HepG2 (cell line): Measurements from ENCODE around the gene PRRC2A. TPM values are rescaled to one million over a fixed set of nuclear protein-coding genes. Genes with fewer than 3 reads are reported as not detected.

ENCODE experiments used
- ATAC-seq: fragments of 200-7000 bp; cut with Tn5 transposase; 3 replicates; pipeline ENCODE4 v1.9.1; 2020; ENCODE audit warnings: mild to moderate bottlenecking, moderate library complexity
- BruUV-seq: library from RNA; stranded (reverse); fragments of 400-500 nt; replicated peaks from 2 replicates; lab custom pipeline; 2021; lab: Mats Ljungman, UMichigan
- CTCF ChIA-PET: fragments of 300-600 bp; formaldehyde crosslinking; extraction: SDS; loops from one replicate; lab custom pipeline; 2021; ENCODE audit warnings: low total read pairs, inconsistent platforms, low intra/inter-chr PET ratio; lab: Yijun Ruan, JAX
- POLR2A ChIA-PET: fragments of 350-600 bp; sonication (Branson Sonifier 250); formaldehyde crosslinking; loops from one replicate; lab custom pipeline; 2020; ENCODE audit warnings: antibody characterized with exemption, inconsistent platforms; lab: Yijun Ruan, JAX
- DNase-seq: peaks from one replicate; pipeline ENCODE4 v3.0.0-alpha.2; 2015; ENCODE audit warnings: low spot score
- FAIRE-seq: peaks from 3 replicates; lab custom pipeline; 2011; peaks lifted over from hg19 to GRCh38; lab: Jason Lieb, UNC
- H2AFZ ChIP-seq: one replicate; pipeline ENCODE4 v1.6.1; 2011; ENCODE audit warnings: low read length, inconsistent platforms
- H3K27ac ChIP-seq: fragments of 300-600 bp; 3 replicates; pipeline ENCODE4 v1.8.0; 2011; ENCODE audit warnings: mixed run types, mild to moderate bottlenecking, mixed read lengths, low read length, inconsistent platforms; ENCODE audit not compliant: insufficient read depth; ENCODE audit errors: extremely low read length
- H3K27me3 ChIP-seq, 2 experiments: fragments of 200-600 bp in 1 of 2; 2 replicates in 1 of 2; 3 replicates in 1 of 2; pipeline versions ENCODE4 v1.6.0 to v1.8.0; 2011; ENCODE audit warnings: low read length in 2 of 2, mild to moderate bottlenecking in 2 of 2, moderate library complexity in 2 of 2, inconsistent platforms in 1 of 2; ENCODE audit not compliant: insufficient read depth in 2 of 2, control insufficient read depth in 1 of 2
- H3K36me3 ChIP-seq, 2 experiments: fragments of 200-600 bp in 1 of 2; replicated peaks in 1 of 2; 2 replicates in 1 of 2; 3 replicates in 1 of 2; pipeline versions ENCODE4 v1.5.1 to v1.8.0; 2011; ENCODE audit warnings: low read length in 2 of 2, inconsistent platforms in 1 of 2; ENCODE audit not compliant: insufficient read depth in 2 of 2, control insufficient read depth in 1 of 2
- H3K4me1 ChIP-seq: 2 replicates; pipeline ENCODE4 v1.5.1; 2012; ENCODE audit warnings: low read length, inconsistent platforms; ENCODE audit not compliant: insufficient read depth
- H3K4me2 ChIP-seq: 2 replicates; pipeline ENCODE4 v1.6.0; 2011; ENCODE audit warnings: low read depth, low read length, inconsistent platforms
- H3K4me3 ChIP-seq, 3 experiments: fragments of 200-600 bp in 1 of 3; sonication (generic), shearing (Covaris generic) in 1 of 3; replicated peaks in 1 of 3; 2 replicates each; pipeline ENCODE4 v1.5.1; 2011 to 2016; ENCODE audit warnings: low read length in 3 of 3, inconsistent platforms in 2 of 3, low read depth in 2 of 3, mild to moderate bottlenecking in 2 of 3, control low read depth in 1 of 3, mixed read lengths in 1 of 3; ENCODE audit not compliant: insufficient read depth in 1 of 3
- H3K79me2 ChIP-seq: one replicate; pipeline ENCODE4 v1.6.1; 2011; ENCODE audit warnings: low read length, inconsistent platforms; ENCODE audit not compliant: insufficient read depth
- H3K9ac ChIP-seq: 2 replicates; pipeline ENCODE4 v1.6.0; 2011; ENCODE audit warnings: mild to moderate bottlenecking, low read depth, low read length, inconsistent platforms; ENCODE audit not compliant: insufficient read depth
- H3K9me3 ChIP-seq: 2 replicates; pipeline ENCODE4 v1.5.1; 2012; ENCODE audit warnings: mild to moderate bottlenecking, low read length
- H4K20me1 ChIP-seq: 2 replicates; pipeline ENCODE4 v1.6.0; 2011; ENCODE audit warnings: inconsistent platforms, mild to moderate bottlenecking, low read length, moderate library complexity; ENCODE audit not compliant: insufficient read depth
- HNF4G ChIP-seq, 2 experiments: sonication (generic) in 1 of 2; formaldehyde crosslinking in 1 of 2; IDR thresholded peaks; 2 replicates each; pipeline versions ENCODE4 v1.4.0 to v1.6.1; 2011 to 2020; ENCODE audit warnings: borderline replicate concordance in 2 of 2, low read depth in 2 of 2, mild to moderate bottlenecking in 2 of 2, low read length in 1 of 2, missing genetic modification reagents in 1 of 2, moderate library complexity in 1 of 2
- MAFF ChIP-seq: IDR thresholded peaks from 2 replicates; pipeline ENCODE4 v1.6.1; 2011; ENCODE audit warnings: low read depth, low read length, improper control_type of control experiment
- MXD4 ChIP-seq: IDR thresholded peaks from 2 replicates; pipeline ENCODE4 v1.6.1; 2016; ENCODE audit warnings: mild to moderate bottlenecking, missing biosample characterization, missing genetic modification reagents
- SALL1 ChIP-seq: sonication (generic); formaldehyde crosslinking; IDR thresholded peaks from 2 replicates; pipeline ENCODE4 v1.8.0; 2022; ENCODE audit warnings: mild to moderate bottlenecking, missing genetic modification reagents
- SNAI1 ChIP-seq: sonication (generic); formaldehyde crosslinking; IDR thresholded peaks from 2 replicates; pipeline ENCODE4 v1.5.0; 2020; ENCODE audit warnings: mild to moderate bottlenecking, missing genetic modification reagents, borderline replicate concordance
- ZBTB7A ChIP-seq: sonication (generic); formaldehyde crosslinking; IDR thresholded peaks from 2 replicates; pipeline ENCODE4 v1.8.0; 2022; ENCODE audit warnings: mild to moderate bottlenecking, missing genetic modification reagents
- ZNF12 ChIP-seq: sonication (generic); formaldehyde crosslinking; IDR thresholded peaks from 2 replicates; pipeline ENCODE4 v1.5.0; 2020; ENCODE audit warnings: missing genetic modification reagents
- ZNF367 ChIP-seq: sonication (generic); formaldehyde crosslinking; IDR thresholded peaks from 2 replicates; pipeline ENCODE4 v1.4.0; 2020; ENCODE audit warnings: missing genetic modification reagents, borderline replicate concordance
- ZNF839 ChIP-seq: sonication (generic); formaldehyde crosslinking; IDR thresholded peaks from 2 replicates; pipeline ENCODE4 v1.4.0; 2020; ENCODE audit warnings: missing genetic modification reagents, mild to moderate bottlenecking, borderline replicate concordance
- WGBS: methylation state at CpG from one replicate; pipeline ENCODE4 v1.1.6; 2017; ENCODE audit warnings: low lambda C conversion rate; 5-methylcytosine and 5-hydroxymethylcytosine counted together
- in situ Hi-C: cut with HindIII; loops from 2 replicates; pipeline ENCODE4 v1.10.0; 2017; ENCODE audit warnings: low pct_unique_long_range_greater_than_20kb; ENCODE audit not compliant: extremely low pct_ligation_motif_present
- intact Hi-C: fragments of 100-400 bp; cut with micrococcal nuclease; formaldehyde crosslinking; loops from one replicate; pipeline ENCODE4 v1.10.0; 2022; ENCODE audit not compliant: unreplicated experiment
- polyA plus RNA-seq, 8 experiments: library from polyadenylated mRNA; depleted of rRNA in 3 of 8; stranded (reverse) in 7 of 8; unstranded in 1 of 8; fragments of >200 nt; fragmentation: Illumina TruSeq in 4 of 8; extraction: Trizol in 4 of 8; gene quantifications; 2 replicates each; pipeline versions ENCODE4 v1.2.1 to v1.2.3, GENCODE V29; 2011 to 2016; ENCODE audit warnings: low read depth in 4 of 8, missing spikeins in 1 of 8, mixed read lengths in 1 of 8; ENCODE audit not compliant: insufficient read depth in 1 of 8
- total RNA-seq, 5 experiments: library from RNA; depleted of rRNA; stranded (reverse); fragments of >200 nt; fragmentation: Illumina TruSeq; extraction: Trizol; gene quantifications; 2 replicates each; pipeline ENCODE4 v1.2.3, GENCODE V29; 2016; ENCODE audit warnings: low read depth in 1 of 5

The PRRC2A gene
- total and polyA plus RNA-seq, 2 of the 13 experiments (the other 11 are each of a cell fraction or from before 2014, with no cell fraction given), result 38.9 to 47.4 TPM

DNA sequence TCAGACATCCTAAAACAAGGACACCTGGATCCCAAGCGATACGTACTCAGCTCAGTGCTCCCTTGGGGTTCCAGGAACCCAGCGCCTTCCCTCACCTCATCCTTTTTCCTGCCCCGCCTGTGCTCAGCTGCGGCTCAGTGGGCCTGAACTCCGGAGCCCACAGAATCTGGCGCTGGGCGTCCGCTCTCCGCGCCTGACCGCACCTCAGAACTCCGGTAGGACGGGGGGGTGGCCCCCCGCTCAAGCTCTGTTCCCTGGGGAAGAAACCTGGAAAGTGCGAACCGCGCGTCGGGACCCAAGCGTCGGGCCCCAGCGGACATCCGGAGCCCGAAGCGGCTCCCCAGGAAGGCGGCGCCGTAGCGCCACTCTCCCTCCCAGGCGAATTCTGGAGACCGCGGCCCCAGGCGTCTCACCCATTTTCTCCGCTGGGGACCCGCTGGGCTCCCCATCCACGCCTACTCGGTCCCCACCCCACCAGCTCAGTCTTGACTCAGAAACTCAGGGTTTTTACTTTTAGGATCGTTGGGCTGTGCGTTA lies 60.7 kb downstream of the PRRC2A start (continued):
- TF ChIP-seq MXD4 (CRISPR knock-in tag) (no peak), HNF4G (IDR thresholded peaks at IDR 0.05; ENCODE audit: borderline replicate concordance, low read depth, low read length) (no peak), HNF4G (CRISPR knock-in tag; IDR thresholded peaks at IDR 0.05; ENCODE audit: borderline replicate concordance, low read depth) (no peak)
- TF ChIP-seq, all 625 proteins: peak for 8

DNA sequence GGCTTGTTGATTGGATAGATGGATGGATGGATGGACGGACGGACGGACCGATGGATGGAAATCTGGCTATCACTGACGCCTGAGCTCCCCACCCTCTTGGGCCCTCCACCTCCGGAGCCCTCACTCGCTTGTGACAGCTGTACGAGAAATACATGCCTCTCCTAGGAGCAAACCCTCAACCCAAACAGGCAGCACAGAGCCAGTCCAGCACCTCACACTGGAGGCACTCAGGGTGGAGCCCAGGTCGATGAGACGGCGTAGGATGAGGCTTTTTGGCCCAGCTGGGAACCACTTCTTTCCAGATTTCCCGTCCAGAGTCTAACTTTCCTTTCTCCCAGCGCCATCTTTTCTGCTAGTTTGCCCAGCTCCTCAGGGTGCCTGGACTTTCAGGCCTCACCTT lies 63.1 kb downstream of the PRRC2A start:
- Histone ChIP-seq H3K27me3 (no peaks in the 10 kb centered on the region), H3K79me2 (no peaks in the 10 kb centered on the region), H3K4me1 (peaks cover 26% of the 10 kb centered on the region), H3K4me3 (no peak overlapping the region), H4K20me1 (no peaks in the 10 kb centered on the region), H3K4me2 (peak overlapping the region; percentile 82; the same call in 1 of the 2 replicates), H3K9ac (no peak overlapping the region), H2AFZ (no peak overlapping the region), H3K9me3 (no peaks in the 10 kb centered on the region)
- DNase-seq, result no peak
- in situ Hi-C loops, result loop anchor here (5.0 kb wide), 1 partner anchor 84 kb away; no protein-coding TSS in a partner anchor
- intact Hi-C loops, result loop anchor here (5.0 kb wide), 1 partner anchor 34 kb away; the partner anchor contains the start of gene LY6G6D
- WGBS, result 92% methylated on average over 12 of the region's 13 CpGs
- no peak for FAIRE-seq
- no TSS peak for BruUV-seq
- peak; percentile 4; the same call in 2 of the 3 replicates for ATAC-seq
- POLR2A ChIA-PET, result interaction anchor here (1.4 to 3.2 kb wide), 5 partner anchors 18 to 147 kb away, joined by 3 to 14 read pairs (median 6); partner anchors contain the start of genes BAG6, CSNK2B and GPANK1
- CTCF ChIA-PET, result interaction anchor here (3.9 kb wide), 1 partner anchor 86 kb away, joined by 30 read pairs; no protein-coding TSS in a partner anchor
- TF ChIP-seq ZBTB7A (no peak), SNAI1 (CRISPR knock-in tag) (no peak), SALL1 (no peak), ZNF839 (no peak), ZNF12 (CRISPR knock-in tag) (no peak), ZNF367 (CRISPR knock-in tag) (no peak), MAFF (no peak)
- TF ChIP-seq, all 625 proteins: peak for 0
- Histone ChIP-seq H3K36me3 (peaks cover 17% of the 10 kb centered on the region in 2 experiments; a peak in 4 of 5 replicates), H3K27ac (no peak overlapping the region)
